Upper lobe of left lung (tissue), 4 donors: ENCODE data around the gene OTX2.

Experiments used
- CTCF ChIP-seq, 6 experiments: fragments of 450-650 bp in 4 of 6; fragments of 200-600 bp in 2 of 6; sonication (generic) in 2 of 6; IDR thresholded peaks; one replicate each; pipeline ENCODE4 v1.5.1; 2016 to 2019; ENCODE audit warnings: antibody characterized with exemption in 6 of 6
- EP300 ChIP-seq, 4 donors: sonication (generic); formaldehyde crosslinking; IDR thresholded peaks; one replicate each; pipeline ENCODE4 v1.5.1; 2017; ENCODE audit warnings: antibody characterized with exemption in 4 of 4, control low read depth in 2 of 4
- POLR2A ChIP-seq, 4 donors: fragments of 450-650 bp; IDR thresholded peaks; one replicate each; pipeline ENCODE4 v1.5.1; 2016 to 2017; ENCODE audit warnings: antibody characterized with exemption in 4 of 4, mild to moderate bottlenecking in 2 of 4

DNA sequence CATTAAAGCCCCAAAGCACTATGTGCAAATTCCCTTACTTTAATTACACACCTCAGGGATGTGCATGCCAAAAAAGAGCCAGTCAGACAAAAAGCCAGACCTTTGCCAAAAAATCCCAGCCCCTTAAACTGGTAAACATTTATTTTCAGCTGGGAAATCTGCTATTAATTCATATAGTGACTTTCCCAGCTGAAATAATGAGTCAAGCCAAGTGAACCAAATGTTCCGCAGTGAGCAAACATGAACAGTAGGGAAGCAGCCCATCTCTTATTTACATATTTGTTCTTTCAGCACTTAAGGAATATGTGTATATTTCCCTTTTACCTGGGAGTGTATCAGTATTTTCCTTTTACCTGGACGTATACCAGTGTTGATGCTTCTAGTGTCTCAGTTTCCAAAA lies 44.0 kb upstream of the OTX2 start:
- TF ChIP-seq CTCF (IDR thresholded peaks at IDR 0.05) (no peak), POLR2A (IDR thresholded peaks at IDR 0.05) (no peak), EP300 (IDR thresholded peaks at IDR 0.05) (no peak)
